GM21723 (cell line): Measurements from ENCODE around the gene VRK2.
A peak's percentile ranks its signal among the peaks of the same experiment; 100 is the strongest.
"Not testable (repeated sequence)": the region's sequence is repeated elsewhere in the genome, so short reads cannot be mapped to it uniquely, and the experiment has no call there.

ENCODE experiments used
- ATAC-seq: cut with Tn5 transposase; IDR thresholded peaks from one replicate; pipeline ENCODE4 v1.9.1; 2021; ENCODE audit warnings: mild to moderate bottlenecking, moderate library complexity; ENCODE audit not compliant: unreplicated experiment

VRK2 gene

DNA sequence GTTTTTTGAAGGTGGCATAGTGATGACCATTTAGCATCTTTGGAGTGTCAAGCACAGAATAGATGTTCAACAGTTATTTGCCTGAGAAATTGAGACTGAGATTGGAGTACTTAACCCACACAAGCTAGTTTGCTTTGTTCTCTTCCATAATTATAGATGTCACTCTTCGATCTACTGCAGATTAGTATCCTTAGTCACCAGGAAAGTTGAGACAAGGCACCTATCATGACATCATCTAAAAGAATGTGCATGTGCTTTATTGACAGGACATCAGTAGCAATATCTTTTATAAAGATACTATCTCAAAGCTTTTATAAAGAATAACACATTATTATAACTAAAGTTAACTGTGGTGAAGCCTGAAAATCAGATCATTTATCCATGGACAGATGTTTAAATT, 6.4 kb downstream of the VRK2 start:
- no peak for ATAC-seq

DNA sequence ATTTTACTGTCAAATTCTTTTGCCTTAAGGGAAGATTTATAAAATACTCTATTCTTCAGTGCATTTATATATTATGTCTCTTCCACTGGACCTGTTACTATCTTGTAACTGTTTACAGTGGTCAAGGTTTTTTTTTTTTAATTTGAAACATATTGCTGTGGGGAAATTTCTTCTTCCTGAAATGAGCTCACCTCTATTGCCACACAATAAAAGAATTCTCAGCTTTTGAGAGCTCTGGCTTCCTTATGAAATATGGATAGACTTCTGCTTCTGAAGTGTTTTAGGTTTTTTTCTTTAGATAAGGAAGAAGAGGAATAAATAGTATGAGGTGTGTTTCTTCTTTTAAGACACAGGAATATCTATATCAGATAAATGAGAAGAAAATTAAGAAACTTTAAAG, 7.7 kb downstream of the VRK2 start:
- no peak for ATAC-seq

DNA sequence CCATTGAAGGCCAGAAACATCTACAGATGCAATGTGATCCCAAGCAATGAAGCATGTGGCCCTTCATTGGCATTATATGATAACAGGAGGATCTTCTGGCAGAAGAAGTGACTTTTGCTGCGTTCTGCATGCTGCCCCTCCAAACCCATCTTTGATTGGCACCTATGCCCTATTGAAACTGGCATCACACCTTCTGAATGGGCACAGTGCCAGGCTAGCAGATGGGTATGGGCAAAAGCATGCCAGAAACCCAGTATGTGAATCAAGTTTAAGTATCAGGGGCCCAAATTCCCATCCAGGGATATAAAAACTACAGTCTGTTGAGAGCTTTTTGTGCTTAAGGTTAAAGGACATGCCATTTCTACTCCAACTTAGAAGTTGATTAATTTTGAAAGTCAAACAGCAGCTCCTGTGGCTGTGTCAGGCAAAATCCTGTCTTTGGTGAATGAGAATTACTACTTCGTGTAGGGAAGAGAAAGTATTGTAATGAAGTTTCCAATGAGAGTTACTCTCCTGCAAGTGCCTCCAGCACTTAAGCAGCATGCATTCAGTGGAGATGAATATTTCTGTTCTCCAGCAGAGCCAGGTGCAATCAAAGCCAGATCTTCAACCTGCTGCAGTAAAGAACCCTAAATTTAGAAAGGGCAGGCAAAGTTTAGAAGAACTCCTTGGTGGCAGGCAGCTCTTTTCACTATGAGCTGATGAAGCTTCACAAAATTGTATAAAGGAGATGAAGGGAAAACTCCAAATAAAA, 8.6 kb downstream of the VRK2 start:
- no peak for ATAC-seq

DNA sequence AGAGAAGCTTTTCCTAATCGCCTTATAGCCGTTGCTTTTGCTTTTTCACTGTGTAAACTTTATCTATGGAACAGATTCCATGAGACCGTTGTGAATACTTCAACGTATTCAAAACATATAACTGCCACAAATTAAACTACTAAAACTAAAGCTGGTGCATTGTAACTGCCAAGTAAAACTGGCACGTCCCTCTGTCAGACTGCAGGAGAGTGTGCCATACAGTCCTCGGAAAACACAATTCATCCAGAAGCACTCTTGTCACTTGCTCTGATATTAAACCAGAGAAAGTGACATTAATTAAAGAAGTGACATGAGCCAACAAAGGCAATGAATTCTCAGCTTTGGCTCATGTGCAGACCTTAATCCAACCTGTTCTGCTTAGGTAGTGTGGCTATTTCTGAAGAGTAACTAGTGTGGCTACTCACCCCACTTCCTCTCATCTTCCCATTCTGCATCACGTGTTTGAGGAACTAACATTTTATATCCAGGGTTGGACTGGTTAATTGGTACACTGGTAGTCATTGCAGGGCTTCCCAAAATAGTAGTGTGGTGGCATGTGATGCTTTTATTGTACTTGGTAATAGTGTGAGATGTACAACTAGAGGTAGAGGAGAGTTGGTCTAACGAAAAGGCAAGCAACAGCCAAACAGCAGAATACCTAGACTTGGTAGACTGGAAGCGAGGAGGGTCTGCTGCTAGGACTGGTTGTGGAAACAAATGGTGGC, 9.7 kb downstream of the VRK2 start:
- ATAC-seq = no peak

DNA sequence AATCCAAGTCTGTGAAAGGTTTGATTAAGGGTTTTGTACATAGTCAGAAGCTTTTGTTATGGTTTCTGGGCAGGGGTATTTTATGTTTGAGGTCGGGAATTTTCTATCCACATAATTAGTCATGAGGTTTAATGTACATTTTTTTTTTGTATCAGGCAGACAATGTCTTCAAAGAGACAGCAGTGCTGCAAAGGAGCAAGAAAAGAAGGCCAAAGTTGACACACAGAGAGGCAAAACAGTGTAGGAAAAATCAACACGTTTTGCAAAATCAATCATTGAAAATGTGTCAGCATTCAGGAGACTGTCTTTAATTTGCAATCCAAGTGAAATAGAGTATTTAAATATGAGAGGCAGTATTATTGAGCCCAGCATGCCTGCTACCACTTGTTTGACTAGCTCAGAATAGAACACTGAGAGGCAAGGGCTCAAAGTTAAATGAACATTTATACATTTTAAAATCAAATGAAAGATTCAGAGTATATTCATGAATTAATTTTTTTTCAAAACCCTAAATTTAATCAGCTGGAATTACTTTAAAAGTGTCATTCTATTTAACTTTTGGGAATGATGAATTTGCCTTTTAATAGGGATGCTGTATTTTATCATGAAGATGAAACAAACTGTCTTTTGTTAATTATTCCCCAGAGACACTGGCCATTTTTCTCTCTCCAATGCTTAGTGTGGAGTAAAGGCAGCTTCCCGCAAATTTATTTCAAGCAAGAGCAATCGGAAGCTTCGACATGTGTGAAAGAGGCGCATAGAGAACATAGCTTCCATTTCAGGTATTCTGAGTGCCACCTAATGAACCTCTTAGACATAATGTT, 11.3 kb downstream of the VRK2 start:
- no peak for ATAC-seq

DNA sequence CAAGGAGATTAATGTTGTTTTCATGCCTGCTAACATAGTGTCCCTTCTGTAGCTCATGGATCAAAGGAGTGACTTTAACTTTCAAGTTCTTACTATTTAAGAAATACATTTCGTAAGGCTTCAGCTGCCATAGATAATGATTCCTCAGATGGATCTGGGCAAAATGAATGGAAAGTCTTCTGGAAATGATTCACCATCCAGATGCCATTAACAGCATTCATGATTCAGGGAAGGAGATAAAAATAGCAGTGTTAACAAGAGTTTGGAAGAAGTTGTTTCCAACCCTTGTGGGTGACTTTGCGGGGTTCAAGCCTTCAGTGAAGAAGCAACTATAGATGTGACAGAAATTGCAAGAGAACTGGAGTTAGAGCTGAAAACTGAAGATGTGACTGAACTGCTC, 17.0 kb downstream of the VRK2 start:
- peak; percentile 9 for ATAC-seq

DNA sequence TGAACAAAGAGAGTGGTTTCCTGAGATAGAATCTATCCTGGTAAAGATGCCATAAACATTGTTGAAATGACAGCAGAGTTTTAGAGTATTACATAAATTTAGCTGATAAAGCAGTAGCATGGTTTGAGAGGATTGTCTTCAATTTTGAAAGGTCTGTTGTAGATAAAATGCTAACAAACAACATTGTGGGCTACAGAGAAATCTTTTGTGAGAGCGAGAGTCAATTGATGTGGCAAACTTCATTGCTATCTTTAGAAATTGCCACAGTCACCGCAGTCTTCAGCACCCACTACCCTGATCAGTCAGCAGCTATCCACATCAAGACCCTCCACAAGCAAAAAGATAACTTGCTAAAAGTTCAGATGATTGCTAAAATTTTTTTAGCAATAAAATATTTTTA, 17.5 kb downstream of the VRK2 start:
- peak; percentile 62 for ATAC-seq

DNA sequence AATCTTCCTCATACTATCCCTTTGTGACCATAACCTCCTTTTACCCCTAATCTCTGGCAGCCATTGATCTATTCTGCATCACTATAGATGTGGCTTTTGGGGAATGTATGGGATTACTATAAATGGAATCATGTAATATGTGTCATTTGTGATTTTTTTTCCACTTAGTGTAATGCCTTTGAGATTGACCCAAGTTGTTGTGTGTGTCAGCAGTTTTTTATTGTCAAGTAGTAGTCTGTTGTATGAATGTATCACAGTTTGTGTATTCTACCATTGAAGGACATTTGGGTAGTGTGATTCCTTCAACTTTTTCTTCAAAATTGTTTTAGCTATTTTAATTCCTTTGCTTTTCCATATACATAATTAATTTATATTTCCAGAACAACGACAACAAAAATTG, 18.6 kb downstream of the VRK2 start:
- ATAC-seq = no peak

DNA sequence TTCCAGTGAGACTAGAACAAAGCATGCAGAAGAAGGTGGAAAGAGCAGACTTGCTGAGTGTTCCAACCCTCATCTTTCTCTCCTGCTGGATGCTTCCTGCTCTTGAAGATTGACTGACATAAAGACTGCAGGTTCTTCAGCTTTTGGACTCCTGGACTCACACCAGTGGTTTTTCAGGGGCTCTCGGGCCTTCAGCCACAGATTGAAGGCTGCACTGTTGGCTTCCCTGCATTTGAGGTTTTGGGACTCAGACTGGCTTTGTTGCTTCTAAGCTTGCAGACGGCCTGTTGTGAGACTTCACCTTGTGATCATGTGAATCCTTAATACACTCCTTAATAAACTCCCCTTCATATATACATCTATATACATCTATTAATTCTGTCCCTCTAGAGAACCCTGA, 20.4 kb downstream of the VRK2 start:
- peak; percentile 19 for ATAC-seq

DNA sequence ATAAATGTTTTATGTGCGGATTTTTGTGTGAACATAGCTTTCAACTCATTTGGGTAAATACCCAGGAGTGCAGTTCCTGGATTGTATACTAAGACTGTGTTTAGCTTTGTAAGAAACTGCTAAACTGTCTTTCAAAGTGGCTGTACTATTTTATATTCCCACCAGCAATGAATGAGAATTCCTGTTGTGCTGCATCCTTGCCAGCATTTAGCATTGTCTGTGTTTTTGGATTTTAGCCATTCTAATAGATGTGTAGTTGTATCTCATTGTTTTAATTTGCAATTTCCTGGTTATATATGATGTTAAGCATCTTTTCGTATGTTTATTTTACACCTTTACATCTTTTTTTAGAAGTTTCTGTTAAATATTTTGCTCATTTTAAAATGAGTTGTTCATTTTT, 24.2 kb downstream of the VRK2 start:
- ATAC-seq = no peak

DNA sequence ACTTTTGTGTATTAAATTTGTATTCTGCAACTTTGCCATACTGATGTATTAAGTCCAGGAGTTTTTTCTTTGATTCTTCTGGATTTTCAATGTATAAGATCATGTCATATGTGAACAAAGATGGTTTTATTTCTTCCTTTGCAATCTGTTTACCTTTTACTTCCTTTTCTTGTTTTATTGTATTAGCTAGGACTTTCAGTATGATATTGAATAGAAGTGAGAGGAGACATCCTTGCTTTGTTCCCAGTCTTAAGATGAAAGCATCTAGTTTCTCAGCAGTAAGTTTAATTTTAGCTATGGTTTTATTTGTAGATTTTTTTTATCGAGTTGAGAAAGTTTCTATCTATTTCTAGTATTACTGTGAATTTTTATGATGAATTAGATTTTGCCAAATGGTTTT, 25.5 kb downstream of the VRK2 start:
- ATAC-seq = peak; percentile 57

DNA sequence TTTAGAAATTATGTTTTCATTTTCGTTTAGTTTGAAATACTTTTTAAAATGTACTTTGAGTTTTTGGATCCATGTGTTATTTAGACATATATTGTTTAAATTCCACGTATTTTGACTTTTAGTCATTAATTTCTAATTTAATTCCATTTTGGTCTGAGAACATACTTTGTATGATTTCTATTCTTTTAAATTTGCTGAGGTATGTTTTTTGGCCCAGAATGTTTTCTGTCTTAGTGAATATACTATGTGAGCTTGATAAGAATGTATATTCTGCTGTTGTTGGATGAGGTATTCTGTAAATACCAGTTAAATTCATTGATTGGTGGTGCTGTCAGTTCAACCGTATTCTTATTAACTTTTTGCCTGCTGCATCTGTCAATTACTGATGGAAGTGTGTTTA, 26.4 kb downstream of the VRK2 start:
- no peak for ATAC-seq

DNA sequence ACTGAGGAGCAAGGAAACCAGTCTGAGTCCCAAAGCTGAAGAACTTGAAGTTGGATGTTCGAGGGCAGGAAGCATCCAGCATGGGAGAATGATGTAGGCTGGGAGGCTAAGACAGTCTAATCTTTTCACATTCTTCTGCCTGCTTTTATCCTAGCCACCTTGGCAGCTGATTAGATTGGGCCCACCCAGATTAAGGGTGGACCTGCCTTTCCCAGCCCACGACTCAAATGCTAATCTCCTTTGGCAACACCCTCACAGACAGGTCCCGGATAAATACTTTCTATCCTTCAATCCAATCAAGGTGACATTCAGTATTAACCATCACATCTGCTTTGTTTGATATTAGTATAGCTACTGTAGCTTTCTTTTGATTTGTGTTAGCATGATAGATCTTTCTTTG, 27.1 kb downstream of the VRK2 start:
- no peak for ATAC-seq

DNA sequence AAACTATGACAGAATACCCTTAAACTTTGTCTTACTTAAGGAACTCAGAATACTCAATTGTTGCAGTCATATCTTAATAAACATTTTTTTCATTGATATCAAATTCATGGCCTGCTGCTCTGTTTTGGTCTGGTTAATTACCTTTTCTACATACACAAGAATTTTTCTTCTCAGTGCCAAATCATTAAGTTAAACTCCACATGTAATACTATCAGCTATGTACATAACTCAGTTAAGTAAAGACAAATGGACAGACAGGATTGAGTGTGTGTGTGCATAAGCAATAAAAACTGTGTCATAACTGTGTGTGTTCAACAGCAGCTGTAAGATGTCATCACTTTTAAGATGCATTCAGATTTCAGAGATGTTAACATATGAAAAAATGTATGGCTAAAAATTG, 34.4 kb downstream of the VRK2 start:
- no peak for ATAC-seq

DNA sequence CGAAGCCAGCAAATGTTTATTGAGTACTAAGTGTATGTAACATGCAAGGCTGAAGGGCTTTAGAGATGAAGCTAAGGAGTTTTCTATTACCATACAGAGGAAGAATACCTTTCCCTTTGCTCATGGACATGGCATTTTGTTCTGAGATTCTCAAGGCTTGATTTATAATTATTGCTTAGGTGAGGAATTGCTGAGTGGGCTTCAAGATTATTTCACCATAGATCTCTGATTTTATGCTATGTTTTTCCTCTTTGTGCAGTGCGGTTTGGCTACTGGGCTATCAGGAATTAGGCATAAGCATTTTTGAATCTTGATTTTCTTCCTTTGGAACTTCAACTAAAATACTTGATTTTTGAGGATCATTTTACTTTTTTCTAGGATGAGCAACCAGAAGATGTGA, 42.5 kb downstream of the VRK2 start:
- no peak for ATAC-seq

DNA sequence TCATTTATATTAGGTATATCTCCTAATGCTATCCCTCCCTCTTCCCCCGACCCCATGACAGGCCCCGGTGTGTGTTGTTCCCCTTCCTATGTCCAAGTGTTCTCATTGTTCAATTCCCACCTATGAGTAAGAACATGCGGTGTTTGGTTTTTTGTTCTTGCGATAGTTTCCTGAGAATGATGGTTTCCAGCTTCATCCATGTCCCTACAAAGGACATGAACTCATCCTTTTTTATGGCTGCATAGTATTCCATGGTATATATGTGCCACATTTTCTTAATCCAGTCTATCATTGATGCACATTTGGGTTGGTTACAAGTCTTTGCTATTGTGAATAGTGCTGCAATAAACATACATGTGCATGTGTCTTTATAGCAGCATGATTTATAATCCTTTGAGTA, 46.2 kb downstream of the VRK2 start:
- ATAC-seq = not testable (repeated sequence)

DNA sequence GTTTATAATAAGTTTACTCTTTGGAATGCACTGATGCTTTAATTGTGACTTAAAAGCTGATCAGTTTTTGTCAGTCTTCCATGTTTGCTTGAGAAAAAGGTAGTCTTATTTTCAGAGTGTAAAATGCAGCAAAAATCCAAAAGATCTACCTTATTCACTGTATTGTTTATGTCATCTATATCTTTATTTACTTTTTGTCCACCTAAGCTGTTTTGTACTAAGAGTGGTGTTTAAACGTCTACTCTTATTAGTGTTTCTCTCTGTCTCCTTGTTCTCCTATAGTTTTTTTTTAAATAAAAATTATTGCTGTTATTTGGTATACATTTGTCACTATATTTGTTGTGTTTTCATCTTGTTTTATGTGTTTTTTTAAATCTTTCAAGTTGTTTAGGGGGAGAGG, 50.4 kb downstream of the VRK2 start:
- ATAC-seq = no peak

DNA sequence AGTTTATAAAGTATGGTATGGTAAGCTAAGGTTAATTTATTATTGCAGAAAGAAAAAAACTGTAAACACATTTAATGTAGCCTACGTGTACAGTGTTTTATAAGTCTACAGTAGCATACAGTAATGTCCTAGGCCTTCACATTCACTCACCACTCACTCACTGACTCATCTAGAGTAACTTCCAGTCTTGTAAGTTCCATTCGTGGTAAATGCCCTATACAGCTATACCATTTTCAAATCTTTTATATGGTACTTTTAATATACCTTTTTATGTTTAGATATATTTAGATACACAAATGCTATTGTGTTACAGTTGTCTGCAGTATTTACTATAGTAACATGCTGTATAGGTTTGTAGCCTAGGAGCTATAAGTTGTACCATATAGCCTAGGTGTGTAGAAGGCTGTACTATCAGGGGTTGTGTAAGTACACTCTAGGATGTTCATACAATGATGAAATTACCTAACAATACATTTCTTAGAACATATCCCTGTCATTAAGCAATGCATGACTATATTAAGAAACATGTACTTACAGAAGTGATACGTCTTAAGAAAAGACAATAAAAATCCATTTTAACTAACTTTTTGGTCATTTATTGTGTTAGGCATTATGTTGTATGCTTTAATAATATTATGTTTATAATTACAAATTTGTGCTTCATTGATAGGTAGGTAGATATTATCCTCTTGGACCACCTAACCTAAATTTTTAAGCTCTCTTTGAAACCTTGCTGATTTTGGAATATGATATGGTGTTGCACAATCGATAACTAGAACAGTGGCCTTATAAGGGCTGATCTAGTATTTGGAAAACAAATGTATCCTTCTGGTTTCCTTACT, 51.9 kb downstream of the VRK2 start:
- no peak for ATAC-seq

DNA sequence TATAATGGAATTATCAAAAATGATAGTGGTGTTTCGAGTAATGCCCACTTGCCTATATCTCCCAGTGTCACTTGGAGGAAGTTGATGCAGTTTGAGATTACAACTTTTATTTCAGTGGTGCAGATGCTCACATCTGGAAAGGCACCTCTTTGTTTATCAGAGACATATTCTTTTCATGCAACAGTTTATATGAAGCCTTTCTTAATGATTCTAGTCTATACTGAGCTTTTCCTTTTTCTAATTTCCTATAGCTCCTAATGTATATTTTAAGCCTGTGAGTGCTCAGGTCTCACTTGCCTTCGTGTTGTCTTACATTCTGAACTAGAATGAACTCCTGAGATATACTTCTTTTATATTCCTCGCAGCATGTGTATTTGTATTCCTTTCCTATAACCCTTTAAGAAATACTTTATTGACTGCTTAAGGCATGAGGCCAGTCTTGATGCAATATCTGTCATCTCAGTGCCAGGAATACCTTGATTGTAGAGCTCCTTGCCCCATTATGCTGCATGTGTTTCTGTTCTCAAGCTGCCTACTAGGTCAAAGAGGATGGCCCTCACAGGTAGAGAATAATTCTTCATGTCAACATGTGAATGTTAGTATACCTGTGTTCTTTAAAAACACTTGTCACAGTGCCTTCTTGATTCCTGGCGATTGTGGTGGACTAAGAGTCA, 52.6 kb downstream of the VRK2 start:
- no peak for ATAC-seq

DNA sequence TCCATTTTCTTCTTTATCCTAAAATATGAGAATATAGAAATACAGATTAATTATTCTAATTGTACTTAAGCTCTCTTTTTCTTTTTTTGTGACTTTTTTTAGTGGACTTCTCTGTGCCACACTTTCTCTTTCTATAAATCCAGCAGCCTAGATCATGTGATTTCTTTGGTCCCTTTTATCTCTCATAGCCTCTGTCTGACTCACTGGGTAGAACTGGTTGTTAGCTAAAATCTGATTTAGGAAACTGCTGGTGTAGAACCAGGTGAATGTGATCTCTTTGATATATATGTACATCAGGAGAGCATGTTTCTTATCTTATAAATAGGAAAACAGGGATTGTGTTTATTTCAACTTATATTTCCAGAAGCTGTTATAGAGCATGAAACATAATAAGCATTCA, 54.9 kb downstream of the VRK2 start:
- ATAC-seq = no peak
